AG09309 (cell line): ENCODE data around the gene KCTD16.

Source experiments
- DNase-seq: peaks from one replicate; pipeline ENCODE4 v3.0.0-alpha.2; 2010; ENCODE audit warnings: low read depth
- H3K4me3 ChIP-seq: 2 replicates; pipeline ENCODE4 v1.5.1; 2011; ENCODE audit warnings: mild to moderate bottlenecking, low read depth, low read length, moderate library complexity; ENCODE audit not compliant: control insufficient read depth
- CTCF ChIP-seq: IDR thresholded peaks from 2 replicates; pipeline ENCODE4 v1.5.1; 2011; ENCODE audit warnings: mild to moderate bottlenecking, low read depth, low read length, inconsistent platforms; ENCODE audit not compliant: insufficient read depth, control insufficient read depth; ENCODE audit errors: missing control alignments

KCTD16 gene

GRCh38 chr5:144405991-144406390 lies 235.3 kb downstream of the KCTD16 start:
- TF ChIP-seq CTCF = no peak
- no peak overlapping the region for H3K4me3 ChIP-seq
- DNase-seq = no peak

GRCh38 chr5:144406442-144406841 lies 235.8 kb downstream of the KCTD16 start:
- no peak overlapping the region for H3K4me3 ChIP-seq
- DNase-seq = no peak
- TF ChIP-seq CTCF = no peak

GRCh38 chr5:144414202-144415029 lies 243.7 kb downstream of the KCTD16 start:
- DNase-seq = no peak
- no peak for TF ChIP-seq CTCF
- no peak overlapping the region for H3K4me3 ChIP-seq

DNA sequence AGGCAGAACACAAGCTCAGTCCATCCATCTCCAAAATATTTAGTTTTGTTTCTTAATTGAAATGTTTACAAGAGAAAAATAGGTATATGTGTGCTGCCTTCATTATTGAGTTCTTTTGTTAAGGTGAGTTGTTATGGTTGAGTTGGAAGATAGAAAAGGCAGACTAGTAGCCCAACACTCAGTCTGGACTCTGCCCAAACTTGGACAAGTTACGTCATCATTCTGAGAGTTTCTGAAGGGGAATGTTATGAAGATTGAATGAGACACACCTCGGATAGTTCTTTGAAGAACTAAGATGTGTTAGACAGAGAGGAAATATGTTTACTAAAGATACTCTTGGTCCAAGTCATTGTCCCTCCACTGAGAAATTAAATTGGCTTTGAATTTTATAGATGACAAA lies 245.5 kb downstream of the KCTD16 start:
- DNase-seq = no peak
- no peak overlapping the region for H3K4me3 ChIP-seq
- no peak for TF ChIP-seq CTCF

GRCh38 chr5:144418719-144419118 lies 248.0 kb downstream of the KCTD16 start:
- no peak for DNase-seq
- TF ChIP-seq CTCF = no peak
- no peak overlapping the region for H3K4me3 ChIP-seq

GRCh38 chr5:144421411-144421810 lies 250.7 kb downstream of the KCTD16 start:
- H3K4me3 ChIP-seq = no peak overlapping the region
- no peak for TF ChIP-seq CTCF
- DNase-seq = no peak
